BJ (cell line): ENCODE data around the gene EFCAB9. TPM values are rescaled to one million over a fixed set of nuclear protein-coding genes. Genes with fewer than 3 reads are reported as not detected.
A peak's percentile ranks its signal among the peaks of the same experiment; 100 is the strongest.
"Not testable (repeated sequence)": the region's sequence is repeated elsewhere in the genome, so short reads cannot be mapped to it uniquely, and the experiment has no call there.

ENCODE experiments used
- CTCF ChIA-PET: fragments of 350-600 bp; formaldehyde crosslinking; extraction: SDS; loops from one replicate; lab custom pipeline; 2021; ENCODE audit warnings: antibody characterized with exemption, inconsistent platforms; lab: Yijun Ruan, JAX
- POLR2A ChIA-PET: fragments of 300-600 bp; sonication (Branson Sonifier 250); formaldehyde crosslinking; extraction: SDS; loops from one replicate; lab custom pipeline; 2021; ENCODE audit warnings: antibody characterized with exemption; lab: Charles Lee
- DNase-seq: peaks from one replicate; pipeline ENCODE4 v3.0.0-alpha.2; 2011; ENCODE audit warnings: low read depth
- H3K27me3 ChIP-seq: 2 replicates; pipeline ENCODE4 v1.6.0; 2011; ENCODE audit warnings: low read length; ENCODE audit not compliant: control insufficient read depth, insufficient read depth
- H3K36me3 ChIP-seq: 2 replicates; pipeline ENCODE4 v1.5.1; 2011; ENCODE audit warnings: low read length; ENCODE audit not compliant: control insufficient read depth, insufficient read depth
- H3K4me3 ChIP-seq: 2 replicates; pipeline ENCODE4 v1.5.1; 2011; ENCODE audit warnings: low read depth, mild to moderate bottlenecking, control low read depth, low read length
- polyA plus RNA-seq: library from polyadenylated mRNA; depleted of rRNA; stranded (reverse); fragments of >200 nt; gene quantifications from 2 replicates; pipeline ENCODE4 v1.2.3, GENCODE V29; 2011
- TF ChIP-seq, protein P1 (sequence below): IDR thresholded peaks from 2 replicates; pipeline ENCODE4 v1.5.1; 2011; ENCODE audit warnings: low read depth, mild to moderate bottlenecking, control low read depth, inconsistent platforms, low read length, moderate library complexity; ENCODE audit not compliant: insufficient read depth

EFCAB9 gene
- polyA plus RNA-seq, 1 experiment = not detected

DNA sequence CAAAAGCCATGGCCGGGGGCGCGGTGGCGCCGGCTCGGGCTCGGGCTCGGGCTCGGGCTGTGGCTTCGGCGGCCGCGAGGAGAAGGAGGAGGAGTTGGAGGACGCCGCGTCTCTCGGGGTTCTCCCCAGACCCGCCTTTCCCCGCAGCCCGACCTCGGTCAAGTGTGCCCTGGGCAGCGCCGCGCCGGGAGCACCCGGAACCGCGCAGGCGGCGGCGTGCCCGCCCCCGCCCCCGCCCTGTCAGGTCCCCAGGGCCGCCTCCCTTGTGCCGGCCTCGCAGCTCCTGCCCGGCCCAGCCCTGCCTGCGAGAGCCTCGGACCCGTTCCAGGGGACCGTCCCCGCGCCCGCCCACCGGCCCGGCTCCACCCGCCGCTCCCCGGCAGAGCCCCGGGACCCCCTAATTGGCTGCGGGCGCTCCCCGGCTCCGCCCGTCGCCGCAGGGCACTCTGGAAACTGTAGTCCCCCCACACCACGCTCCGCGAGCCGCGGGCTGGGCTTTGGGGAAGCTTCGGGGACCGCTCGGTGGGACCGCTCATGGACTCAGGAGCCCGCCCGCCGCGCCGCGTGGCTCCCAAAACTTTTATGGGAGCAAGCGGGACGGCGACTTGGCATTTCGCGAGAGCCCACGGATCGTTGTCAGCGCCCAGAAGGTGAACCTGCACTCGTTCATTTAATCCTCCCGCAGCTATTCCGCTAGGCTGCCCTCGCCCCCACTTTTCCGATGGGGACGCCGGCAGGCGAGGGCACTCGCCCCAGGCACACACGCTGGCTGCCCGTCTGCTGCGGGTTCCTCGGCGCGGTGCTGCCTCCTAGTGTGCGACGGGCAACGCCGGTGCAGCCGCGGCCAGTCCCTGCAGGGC is 5.7 kb upstream of the EFCAB9 start, which contains the start of gene STK10:
TSS of gene STK10 (minus strand) at position 192 of the 860 bp plus-strand sequence. CDS start at position 10, 182 bp downstream.
- ChIA-PET POLR2A (interaction anchor here (0.6 kb wide), 1 partner anchor 8 kb away, joined by 3 read pairs; no protein-coding TSS in a partner anchor), CTCF (interaction anchor here (0.6 to 7.6 kb wide), 37 partner anchors 9 to 770 kb away, joined by 3 to 106 read pairs (median 4); partner anchors contain the start of gene UBTD2)
- H3K27me3 ChIP-seq = no peaks in the 10 kb centered on the region
- peak; percentile 64 for DNase-seq
- no peaks in the 10 kb centered on the region; the same call in 1 of the 2 replicates for H3K36me3 ChIP-seq
- peak within 1 kb of the TSS; percentile 90 for H3K4me3 ChIP-seq
- TF ChIP-seq, protein P1, sequence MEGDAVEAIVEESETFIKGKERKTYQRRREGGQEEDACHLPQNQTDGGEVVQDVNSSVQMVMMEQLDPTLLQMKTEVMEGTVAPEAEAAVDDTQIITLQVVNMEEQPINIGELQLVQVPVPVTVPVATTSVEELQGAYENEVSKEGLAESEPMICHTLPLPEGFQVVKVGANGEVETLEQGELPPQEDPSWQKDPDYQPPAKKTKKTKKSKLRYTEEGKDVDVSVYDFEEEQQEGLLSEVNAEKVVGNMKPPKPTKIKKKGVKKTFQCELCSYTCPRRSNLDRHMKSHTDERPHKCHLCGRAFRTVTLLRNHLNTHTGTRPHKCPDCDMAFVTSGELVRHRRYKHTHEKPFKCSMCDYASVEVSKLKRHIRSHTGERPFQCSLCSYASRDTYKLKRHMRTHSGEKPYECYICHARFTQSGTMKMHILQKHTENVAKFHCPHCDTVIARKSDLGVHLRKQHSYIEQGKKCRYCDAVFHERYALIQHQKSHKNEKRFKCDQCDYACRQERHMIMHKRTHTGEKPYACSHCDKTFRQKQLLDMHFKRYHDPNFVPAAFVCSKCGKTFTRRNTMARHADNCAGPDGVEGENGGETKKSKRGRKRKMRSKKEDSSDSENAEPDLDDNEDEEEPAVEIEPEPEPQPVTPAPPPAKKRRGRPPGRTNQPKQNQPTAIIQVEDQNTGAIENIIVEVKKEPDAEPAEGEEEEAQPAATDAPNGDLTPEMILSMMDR = peak; percentile 85

DNA sequence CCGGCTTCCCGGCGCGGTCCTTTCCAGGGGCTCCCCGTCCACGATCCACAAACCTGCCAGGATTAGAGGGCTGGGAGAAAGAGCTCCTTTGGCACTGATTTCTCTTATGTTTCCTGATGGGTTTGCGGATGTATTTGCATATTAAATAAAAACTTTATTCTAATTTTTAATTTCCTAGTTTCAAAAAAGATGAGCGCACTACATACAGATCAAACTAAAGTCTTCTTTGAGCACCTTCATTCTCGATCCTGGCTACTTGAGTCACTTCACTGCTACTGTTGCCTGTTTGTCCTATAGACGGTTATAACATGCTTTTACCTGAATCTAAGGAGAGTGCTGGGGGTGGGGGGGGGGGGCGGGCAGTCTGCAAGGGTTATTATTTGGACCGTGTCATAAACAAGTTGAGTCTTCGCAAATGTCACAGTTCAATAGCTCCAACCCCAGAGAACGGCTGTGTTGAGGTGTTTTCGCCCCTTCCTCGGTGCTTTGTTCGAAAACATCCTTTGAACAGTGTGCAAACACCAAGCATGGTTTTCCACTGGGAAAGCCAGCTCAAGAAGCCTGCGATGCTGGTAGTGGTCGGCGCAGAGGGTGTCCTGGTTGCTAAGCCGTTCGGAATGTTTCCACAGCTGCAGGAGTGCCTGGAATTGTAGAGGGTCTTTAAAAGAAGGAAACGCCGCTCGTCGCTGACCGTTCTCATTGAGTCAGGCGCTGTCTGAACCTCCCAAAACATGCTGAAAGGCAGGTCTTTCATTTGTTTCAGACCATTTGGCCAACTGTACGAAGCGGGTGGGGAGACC is 4.9 kb upstream of the EFCAB9 start:
- TF ChIP-seq, protein P1 = no peak
- no peak overlapping the region; the same call in 1 of the 2 replicates for H3K4me3 ChIP-seq
- POLR2A ChIA-PET = no interaction called here

DNA sequence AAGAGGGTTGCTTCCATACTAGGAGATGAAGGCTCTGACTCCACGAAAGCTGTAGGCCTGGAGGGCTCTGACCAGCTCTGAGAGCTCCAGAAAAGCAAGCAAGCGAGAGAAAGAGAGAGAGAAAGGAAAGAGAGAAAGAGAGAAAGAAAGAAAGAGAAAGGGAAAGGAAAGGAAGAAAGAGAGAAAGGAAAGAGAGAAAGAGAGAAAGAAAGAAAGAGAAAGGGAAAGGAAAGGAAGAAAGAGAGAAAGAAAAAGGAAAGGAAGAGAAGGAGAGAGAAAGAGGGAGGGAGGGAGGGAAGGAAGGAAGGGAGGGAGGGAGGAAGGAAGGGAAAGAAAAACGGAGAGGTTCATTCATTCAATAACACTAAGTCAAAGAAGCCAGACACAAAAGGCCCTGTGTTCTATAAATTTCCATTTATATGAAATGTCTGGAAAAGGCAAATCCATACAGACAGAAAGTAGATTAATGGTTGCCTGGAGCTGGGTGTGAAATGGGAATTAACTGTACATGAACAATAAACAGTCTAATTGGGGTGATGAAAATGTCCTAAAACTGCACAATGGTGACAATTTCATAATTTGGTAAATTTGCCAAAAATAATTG is 4.2 kb upstream of the EFCAB9 start:
- TF ChIP-seq, protein P1 = no peak
- Histone ChIP-seq H3K36me3 (no peaks in the 10 kb centered on the region; the same call in 1 of the 2 replicates), H3K27me3 (no peaks in the 10 kb centered on the region), H3K4me3 (no peak overlapping the region)
- ChIA-PET POLR2A (no interaction called here), CTCF (interaction anchor here (0.5 to 7.6 kb wide), 15 partner anchors 9 to 771 kb away, joined by 3 to 106 read pairs (median 4); partner anchors contain the start of genes FGF18 and UBTD2)
- DNase-seq = no peak

More for the DNA sequence above, 4.9 kb upstream of the EFCAB9 start:
- no peaks in the 10 kb centered on the region; the same call in 1 of the 2 replicates for H3K36me3 ChIP-seq
- CTCF ChIA-PET = interaction anchor here (0.6 to 7.6 kb wide), 32 partner anchors 9 to 770 kb away, joined by 3 to 106 read pairs (median 4); partner anchors contain the start of genes FGF18 and UBTD2
- DNase-seq = no peak
- no peaks in the 10 kb centered on the region for H3K27me3 ChIP-seq

DNA sequence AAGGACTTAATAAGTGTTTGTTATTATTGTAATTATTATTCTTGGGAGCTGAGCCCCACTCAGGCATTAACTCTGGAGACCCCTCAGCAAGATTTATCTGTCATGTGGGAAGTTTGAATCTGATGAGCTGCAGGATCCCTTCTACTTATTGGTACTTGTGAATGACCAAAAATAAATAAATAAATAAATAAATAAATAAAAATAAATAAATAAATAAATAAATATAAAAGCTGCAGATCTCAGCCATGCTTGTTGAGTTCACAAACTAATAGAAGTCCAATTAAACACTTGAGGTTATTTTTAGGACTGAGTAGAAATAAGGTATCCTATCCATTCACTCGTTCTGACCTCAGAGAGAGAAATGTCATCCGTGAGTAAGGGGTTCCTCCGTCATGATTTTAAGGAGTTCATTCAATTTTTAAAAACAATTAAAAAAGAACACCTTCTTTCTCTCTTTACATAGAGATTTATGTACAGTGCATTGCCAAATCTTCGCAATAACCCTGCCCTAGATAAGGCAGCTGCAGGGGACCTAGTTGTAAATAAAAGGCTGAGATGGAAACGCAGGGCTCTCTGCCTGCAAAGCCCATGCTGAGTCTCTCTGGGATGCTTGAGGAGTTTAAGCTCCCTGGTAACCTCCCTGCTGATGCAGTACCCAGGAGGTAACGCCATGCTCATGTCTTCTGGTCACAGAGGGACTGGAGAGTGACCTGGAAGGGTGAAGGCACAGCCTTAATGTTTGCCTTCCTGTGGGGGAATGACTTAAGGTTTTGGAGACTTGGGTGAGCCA is 1.2 kb downstream of the EFCAB9 start:
- TF ChIP-seq, protein P1 = no peak
- POLR2A ChIA-PET = no interaction called here

GRCh38 chr5:172197775-172198174 is 3.8 kb downstream of the EFCAB9 start:
- CTCF ChIA-PET = interaction anchor here (0.6 to 4.1 kb wide), 3 partner anchors 8 to 39 kb away, joined by 3 to 20 read pairs (median 3); partner anchors contain the start of gene STK10
- H3K27me3 ChIP-seq, DNase-seq, H3K36me3 ChIP-seq, H3K4me3 ChIP-seq, POLR2A ChIA-PET: not testable (repeated sequence)

More for the DNA sequence above, 1.2 kb downstream of the EFCAB9 start:
- no peaks in the 10 kb centered on the region for H3K36me3 ChIP-seq
- no peak for DNase-seq
- H3K27me3 ChIP-seq = no peaks in the 10 kb centered on the region
- CTCF ChIA-PET = interaction anchor here (0.9 to 1.2 kb wide), 2 partner anchors 87 to 98 kb away, joined by 3 read pairs; no protein-coding TSS in a partner anchor
- H3K4me3 ChIP-seq = no peak overlapping the region
